HFF-Myc (cell line): ENCODE results near the gene CLN6.

Source experiments
- DNase-seq: peaks from one replicate; pipeline ENCODE4 v3.0.0-alpha.2; 2011; ENCODE audit warnings: low read depth; ENCODE audit errors: extremely low read depth
- H3K4me3 ChIP-seq: replicated peaks from 2 replicates; pipeline ENCODE4 v1.5.1; 2011; ENCODE audit warnings: low read depth, mild to moderate bottlenecking, control low read depth, low read length
- CTCF ChIP-seq: IDR thresholded peaks from 2 replicates; pipeline ENCODE4 v1.5.1; 2012; ENCODE audit warnings: mild to moderate bottlenecking, low read depth, low read length, control low read depth; ENCODE audit errors: missing control alignments

The CLN6 gene

DNA sequence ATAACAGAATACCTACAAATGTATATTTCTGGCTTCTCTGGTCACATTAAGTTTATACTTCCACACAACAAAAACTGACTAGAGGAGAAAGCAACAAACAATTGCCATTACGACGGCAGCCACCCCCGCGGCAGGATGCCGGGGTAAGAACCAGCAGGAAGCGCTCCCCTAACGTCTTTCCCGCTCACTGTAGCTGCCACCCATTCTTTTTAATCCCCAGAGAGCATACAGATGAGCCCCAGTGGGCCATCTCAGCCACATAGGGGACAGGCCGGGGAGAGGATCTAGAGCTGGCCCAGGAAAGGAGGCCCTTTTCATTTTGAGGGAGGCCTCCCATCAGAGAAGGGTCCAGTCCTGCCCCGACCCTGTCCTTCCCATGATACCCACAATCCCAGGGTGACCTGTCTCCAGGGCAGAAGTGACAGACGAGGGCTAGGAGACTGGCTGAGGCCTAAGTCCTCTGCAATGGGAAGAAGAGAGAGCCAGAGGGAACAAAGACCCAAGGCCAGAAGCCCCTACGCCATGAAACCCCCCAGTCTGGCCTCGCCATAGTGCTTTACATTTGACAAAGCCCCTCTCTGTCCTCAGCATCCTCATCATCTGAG is 20.8 kb downstream of the CLN6 start:
- DNase-seq = no peak
- no peak for TF ChIP-seq CTCF
- H3K4me3 ChIP-seq = no peak overlapping the region

DNA sequence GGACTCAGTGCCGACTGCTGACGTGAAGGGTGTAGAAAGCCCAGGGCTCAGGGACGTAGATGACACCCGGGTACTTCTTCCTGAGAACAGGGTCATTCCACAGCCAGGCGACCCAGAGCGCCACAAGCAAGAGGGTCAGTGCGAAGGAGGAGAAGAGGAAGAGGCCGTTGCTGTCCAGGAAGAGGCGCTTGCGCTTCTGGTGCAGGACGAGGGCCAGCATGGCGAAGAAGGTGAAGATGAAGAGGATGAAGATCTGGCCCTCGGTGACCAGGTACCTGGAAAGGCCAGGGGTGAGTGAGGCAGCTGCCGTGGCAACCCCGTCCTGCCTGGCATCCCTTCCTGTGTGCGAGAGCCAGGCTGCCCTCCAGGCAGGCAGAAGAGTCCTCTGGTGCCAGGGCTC is 21.4 kb downstream of the CLN6 start:
- TF ChIP-seq CTCF = no peak
- no peak overlapping the region for H3K4me3 ChIP-seq
- no peak for DNase-seq

- no peak overlapping the region for H3K4me3 ChIP-seq
- TF ChIP-seq CTCF = no peak
- DNase-seq = no peak
Observed at GRCh38 chr15:68207176-68207935, 22.2 kb downstream of the CLN6 start.

DNA sequence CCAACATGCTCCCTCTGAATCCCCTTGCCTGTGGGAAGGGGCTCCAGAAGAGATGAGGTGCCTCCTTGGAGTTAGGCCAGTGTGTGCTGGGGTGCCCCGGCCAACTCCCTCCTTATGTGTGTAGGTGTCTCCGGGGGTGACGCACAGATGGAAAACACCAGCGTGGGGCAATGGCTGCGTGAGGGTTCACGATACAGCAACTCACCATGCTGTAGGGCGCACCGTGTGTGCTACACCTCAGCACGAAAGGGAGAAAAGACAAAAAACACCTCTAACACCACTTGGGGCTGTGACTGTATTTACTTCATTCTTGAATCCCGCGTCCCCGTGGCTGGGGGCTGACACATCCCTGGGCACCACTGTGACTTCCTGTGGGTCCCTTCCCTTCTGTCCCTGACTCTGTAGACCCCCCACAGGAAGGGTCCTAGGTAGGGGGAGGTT is 22.8 kb downstream of the CLN6 start:
- H3K4me3 ChIP-seq = no peak overlapping the region
- DNase-seq = no peak
- no peak for TF ChIP-seq CTCF

DNA sequence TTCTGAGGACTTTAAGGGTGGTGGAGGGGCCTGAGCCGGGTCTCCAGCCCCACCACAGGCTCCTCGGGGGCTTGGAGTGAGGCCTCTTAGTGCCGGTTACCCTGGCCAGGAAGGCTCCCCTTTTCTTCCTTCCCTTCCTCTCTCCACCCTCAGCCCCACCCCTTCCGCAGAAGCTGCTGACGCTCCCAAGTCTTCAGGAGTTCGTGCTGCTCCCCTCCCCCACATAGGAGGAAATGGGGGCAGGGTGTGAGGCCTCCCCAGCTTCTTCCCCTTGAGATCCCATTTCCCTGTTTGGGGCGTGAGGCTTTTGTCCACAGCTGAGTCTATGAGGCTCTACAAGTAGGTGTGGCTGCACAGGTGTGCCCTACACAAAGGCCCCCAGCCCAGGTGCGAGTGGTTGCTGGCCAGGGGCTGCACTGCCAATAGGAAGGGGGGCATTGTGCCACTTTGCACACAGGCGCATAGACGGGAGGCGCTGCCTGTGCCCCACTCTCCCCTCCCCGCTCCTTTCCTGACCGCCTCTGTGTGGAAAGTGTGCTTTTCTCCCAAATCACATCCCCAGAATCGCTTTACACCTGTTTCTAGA is 23.5 kb downstream of the CLN6 start:
- no peak overlapping the region for H3K4me3 ChIP-seq
- no peak for DNase-seq
- no peak for TF ChIP-seq CTCF

GRCh38 chr15:68205558-68205944 is 24.0 kb downstream of the CLN6 start:
- no peak for TF ChIP-seq CTCF
- no peak for DNase-seq
- H3K4me3 ChIP-seq = no peak overlapping the region
